Measurements from ENCODE around the gene MAGEA2B. TPM values are rescaled to one million over a fixed set of nuclear protein-coding genes. Genes with fewer than 3 reads are reported as not detected.
"Not testable (repeated sequence)": the region's sequence is repeated elsewhere in the genome, so short reads cannot be mapped to it uniquely, and the experiment has no call there.

MAGEA2B gene
- total and polyA plus RNA-seq, 2 of the 4 experiments (the other 2 are of a cell fraction), result not detected

DNA sequence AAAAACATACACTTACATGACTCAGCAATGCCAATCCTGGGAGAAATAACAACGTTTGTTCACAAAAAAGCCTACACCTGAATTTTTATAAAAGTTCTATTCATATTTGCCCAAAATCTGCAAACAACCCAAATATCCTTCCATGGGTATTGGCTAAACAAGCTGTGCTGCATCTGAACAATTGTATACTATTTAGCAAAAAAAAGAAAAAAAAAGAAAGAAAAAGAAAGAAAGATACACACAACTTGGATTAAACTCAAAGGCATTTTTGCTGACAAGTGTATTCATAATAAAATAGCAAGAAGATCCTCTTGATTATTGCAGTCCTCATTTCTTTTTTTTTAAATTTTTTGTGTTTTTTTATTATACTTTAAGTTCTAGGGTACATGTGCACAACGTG is 40.3 kb upstream of the MAGEA2B start:
- H4K8ac ChIP-seq (ENCODE audit: low read depth in 2 of 2, low read length in 2 of 2), result no peak overlapping the region
- no peak overlapping the region for H3K18ac ChIP-seq (ENCODE audit: low read depth, low read length)
- no peak overlapping the region for H3K4me3 ChIP-seq (ENCODE audit: insufficient read depth, low read depth, low read length)
- no peak overlapping the region for H2AK9ac ChIP-seq (replicated peaks; ENCODE audit: low read depth, low read length, poor library complexity)
- H2BK15ac ChIP-seq (ENCODE audit: low read depth, low read length), result no peak overlapping the region
- no peak overlapping the region for H3K23ac ChIP-seq (ENCODE audit: low read depth, low read length)
- dilution Hi-C loops (cut with HindIII; ENCODE audit: low sequenced_read_pairs, unreplicated experiment), result no loop called here
- no peak overlapping the region for H2BK5ac ChIP-seq (ENCODE audit: low read depth, low read length, poor library complexity, severe bottlenecking)
- no peak overlapping the region for H3K4ac ChIP-seq (ENCODE audit: low read depth, low read length)
- TF ChIP-seq POLR2A (IDR thresholded peaks at IDR 0.05; ENCODE audit: low read depth, low read length) (no peak), NFE2L2 (IDR thresholded peaks at IDR 0.05; ENCODE audit: low read depth, low read length) (0 out of 2 replicates have a peak, but pooled peaks have one; percentile 3), RAD21 (IDR thresholded peaks at IDR 0.05; ENCODE audit: low read length) (no peak)
- TF ChIP-seq, protein P1, sequence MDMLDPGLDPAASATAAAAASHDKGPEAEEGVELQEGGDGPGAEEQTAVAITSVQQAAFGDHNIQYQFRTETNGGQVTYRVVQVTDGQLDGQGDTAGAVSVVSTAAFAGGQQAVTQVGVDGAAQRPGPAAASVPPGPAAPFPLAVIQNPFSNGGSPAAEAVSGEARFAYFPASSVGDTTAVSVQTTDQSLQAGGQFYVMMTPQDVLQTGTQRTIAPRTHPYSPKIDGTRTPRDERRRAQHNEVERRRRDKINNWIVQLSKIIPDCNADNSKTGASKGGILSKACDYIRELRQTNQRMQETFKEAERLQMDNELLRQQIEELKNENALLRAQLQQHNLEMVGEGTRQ (IDR thresholded peaks at IDR 0.05; ENCODE audit: low read depth, low read length), result no peak
- BruUV-seq (replicated peaks), result no TSS peak
- H3K27ac ChIP-seq (ENCODE audit: insufficient read depth, low read length), result no peak overlapping the region
- no peaks in the 10 kb centered on the region for H3K79me1 ChIP-seq (ENCODE audit: low read depth in 1 of 2, low read length in 2 of 2)
- DNase-seq (no peak), ATAC-seq (ENCODE audit: low read depth) (no peak)
- no peak overlapping the region for H2AK5ac ChIP-seq (ENCODE audit: low read depth, low read length)
- CTCF ChIA-PET, result no interaction called here
- H4K91ac ChIP-seq (ENCODE audit: insufficient read depth, low read depth, low read length), result no peak overlapping the region
- no peak overlapping the region for H3K4me2 ChIP-seq (ENCODE audit: low read depth, low read length)
- no peak overlapping the region for H3K9ac ChIP-seq (ENCODE audit: low read depth, low read length)
- no CpG with 5 or more reads among the region's 2 CpGs for whole genome bisulfite sequencing, 2 experiments (ENCODE audit: extremely low coverage in 2 of 2, insufficient read length in 1 of 2)
- H2AFZ ChIP-seq (replicated peaks; ENCODE audit: low read length, poor library complexity), result no peak overlapping the region
- POLR2A ChIA-PET (ENCODE audit: unreplicated experiment), result no interaction called here
- no peak overlapping the region for H3K14ac ChIP-seq (replicated peaks; ENCODE audit: low read depth, low read length)
- intact Hi-C loops (cut with micrococcal nuclease), result no loop called here
- in situ Hi-C loops (cut with MboI; ENCODE audit: low sequenced_read_pairs), result no loop called here
- H3K9me3 ChIP-seq (ENCODE audit: control insufficient read depth, insufficient read depth, low read length), result no peaks in the 10 kb centered on the region
- H3K27me3 ChIP-seq (ENCODE audit: control insufficient read depth, insufficient read depth, low read length), result no peaks in the 10 kb centered on the region
- H2BK20ac ChIP-seq (ENCODE audit: low read depth, low read length), result no peak overlapping the region
- H3K36me3 ChIP-seq (ENCODE audit: control insufficient read depth, insufficient read depth, low read length), result no peaks in the 10 kb centered on the region
- H3K9me1 ChIP-seq (ENCODE audit: insufficient read depth, low read length), result no peaks in the 10 kb centered on the region
- H4K5ac ChIP-seq (ENCODE audit: low read depth, low read length), result no peak overlapping the region
- H3K56ac ChIP-seq (ENCODE audit: extremely low read depth, insufficient read depth, low read length), result no peak overlapping the region
- H2BK120ac ChIP-seq (ENCODE audit: low read depth, low read length), result no peak overlapping the region
- no peaks in the 10 kb centered on the region for H4K20me1 ChIP-seq (ENCODE audit: insufficient read depth, low read length)
- H3K4me1 ChIP-seq (ENCODE audit: control insufficient read depth, insufficient read depth, low read length), result no peaks in the 10 kb centered on the region

DNA sequence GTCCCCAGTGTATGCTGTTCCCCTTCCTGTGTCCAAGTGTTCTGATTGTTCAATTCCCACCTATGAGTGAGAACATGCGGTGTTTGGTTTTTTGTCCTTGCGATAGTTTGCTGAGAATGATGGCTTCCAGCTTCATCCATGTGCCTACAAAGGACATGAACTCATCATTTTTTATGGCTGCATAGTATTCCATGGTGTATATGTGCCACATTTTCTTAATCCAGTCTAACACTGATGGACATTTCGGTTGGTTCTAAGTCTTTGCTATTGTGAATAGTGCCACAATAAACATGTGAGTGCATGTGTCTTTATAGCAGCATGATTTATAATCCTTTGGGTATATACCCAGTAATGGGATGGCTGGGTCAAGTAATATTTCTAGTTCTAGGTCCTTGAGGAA is 39.8 kb upstream of the MAGEA2B start:
- H3K9me1 ChIP-seq (ENCODE audit: insufficient read depth, low read length); CTCF ChIA-PET; ATAC-seq (ENCODE audit: low read depth); H3K27ac ChIP-seq (ENCODE audit: insufficient read depth, low read length); in situ Hi-C loops (cut with MboI; ENCODE audit: low sequenced_read_pairs); H4K91ac ChIP-seq (ENCODE audit: insufficient read depth, low read depth, low read length); H3K4me1 ChIP-seq (ENCODE audit: control insufficient read depth, insufficient read depth, low read length); H4K20me1 ChIP-seq (ENCODE audit: insufficient read depth, low read length); H3K56ac ChIP-seq (ENCODE audit: extremely low read depth, insufficient read depth, low read length); H3K79me1 ChIP-seq (ENCODE audit: low read depth in 1 of 2, low read length in 2 of 2); H3K36me3 ChIP-seq (ENCODE audit: control insufficient read depth, insufficient read depth, low read length); H2BK5ac ChIP-seq (ENCODE audit: low read depth, low read length, poor library complexity, severe bottlenecking); H3K4me2 ChIP-seq (ENCODE audit: low read depth, low read length); H3K4ac ChIP-seq (ENCODE audit: low read depth, low read length); H3K18ac ChIP-seq (ENCODE audit: low read depth, low read length); H3K14ac ChIP-seq (replicated peaks; ENCODE audit: low read depth, low read length); H3K9ac ChIP-seq (ENCODE audit: low read depth, low read length); H3K23ac ChIP-seq (ENCODE audit: low read depth, low read length); H2BK15ac ChIP-seq (ENCODE audit: low read depth, low read length); H3K27me3 ChIP-seq (ENCODE audit: control insufficient read depth, insufficient read depth, low read length); POLR2A ChIA-PET (ENCODE audit: unreplicated experiment); H2AK9ac ChIP-seq (replicated peaks; ENCODE audit: low read depth, low read length, poor library complexity); H3K9me3 ChIP-seq (ENCODE audit: control insufficient read depth, insufficient read depth, low read length); H2BK20ac ChIP-seq (ENCODE audit: low read depth, low read length); BruUV-seq (replicated peaks); DNase-seq; intact Hi-C loops (cut with micrococcal nuclease); dilution Hi-C loops (cut with HindIII; ENCODE audit: low sequenced_read_pairs, unreplicated experiment); H3K4me3 ChIP-seq (ENCODE audit: insufficient read depth, low read depth, low read length); H2AK5ac ChIP-seq (ENCODE audit: low read depth, low read length); H4K5ac ChIP-seq (ENCODE audit: low read depth, low read length); H4K8ac ChIP-seq (ENCODE audit: low read depth in 2 of 2, low read length in 2 of 2); H2AFZ ChIP-seq (replicated peaks; ENCODE audit: low read length, poor library complexity); H2BK120ac ChIP-seq (ENCODE audit: low read depth, low read length): not testable (repeated sequence)
- no CpG with 5 or more reads among the region's 3 CpGs for WGBS, 2 experiments (ENCODE audit: extremely low coverage in 2 of 2, insufficient read length in 1 of 2)
